Panc1 (cell line): ENCODE results near the gene LCE6A. TPM values are rescaled to one million over a fixed set of nuclear protein-coding genes. Genes with fewer than 3 reads are reported as not detected.

Source experiments
- ATAC-seq: fragments of 200-7000 bp; cut with Tn5 transposase; 2 replicates; pipeline ENCODE4 v1.9.1; 2020; ENCODE audit warnings: mild to moderate bottlenecking, moderate library complexity
- BruUV-seq: library from RNA; stranded (reverse); fragments of 400-500 nt; replicated peaks from 2 replicates; lab custom pipeline; 2021; lab: Mats Ljungman, UMichigan
- CTCF ChIA-PET: fragments of 300-600 bp; sonication (Branson Sonifier 250); formaldehyde crosslinking; loops from one replicate; lab custom pipeline; 2022; ENCODE audit warnings: antibody characterized with exemption; lab: Charles Lee
- POLR2A ChIA-PET: fragments of 300-600 bp; sonication (Branson Sonifier 250); formaldehyde crosslinking; loops from one replicate; lab custom pipeline; 2022; ENCODE audit warnings: antibody characterized with exemption; lab: Charles Lee
- DNase-seq: peaks from one replicate; pipeline ENCODE4 v3.0.0-alpha.2; 2010; ENCODE audit warnings: low read depth, low spot score
- H3K27ac ChIP-seq: 2 replicates; pipeline ENCODE4 v1.5.1; 2011; ENCODE audit warnings: mild to moderate bottlenecking, low read length, inconsistent platforms
- H3K27me3 ChIP-seq: fragments of 200-500 bp; sonication (Bioruptor generic); 2 replicates; pipeline ENCODE4 v1.6.0; 2014; ENCODE audit warnings: low read length, inconsistent platforms; ENCODE audit not compliant: control insufficient read depth, insufficient read depth
- H3K36me3 ChIP-seq: fragments of 200-500 bp; sonication (Bioruptor generic); 2 replicates; pipeline ENCODE4 v1.5.1; 2014; ENCODE audit warnings: inconsistent platforms, mild to moderate bottlenecking, low read length, moderate library complexity; ENCODE audit not compliant: control insufficient read depth, insufficient read depth
- H3K4me1 ChIP-seq: 2 replicates; pipeline ENCODE4 v1.5.1; 2011; ENCODE audit warnings: inconsistent platforms, mild to moderate bottlenecking, low read length, moderate library complexity; ENCODE audit not compliant: control insufficient read depth, insufficient read depth
- H3K4me3 ChIP-seq, 2 experiments: 2 replicates each; pipeline ENCODE4 v1.5.1; 2011 to 2012; ENCODE audit warnings: low read depth in 2 of 2, low read length in 2 of 2, mild to moderate bottlenecking in 2 of 2, inconsistent platforms in 1 of 2, moderate library complexity in 1 of 2
- H3K9me3 ChIP-seq: fragments of 200-500 bp; sonication (Bioruptor generic); 2 replicates; pipeline ENCODE4 v1.5.1; 2014; ENCODE audit warnings: low read depth, mild to moderate bottlenecking, inconsistent platforms, low read length, moderate library complexity; ENCODE audit not compliant: control insufficient read depth, insufficient read depth
- POLR2AphosphoS5 ChIP-seq: IDR thresholded peaks from 2 replicates; pipeline ENCODE4 v1.6.1; 2012; ENCODE audit warnings: mild to moderate bottlenecking, low read depth, low read length, moderate library complexity
- SIN3A ChIP-seq: IDR thresholded peaks from 2 replicates; pipeline ENCODE4 v1.6.1; 2012; ENCODE audit warnings: low read depth, mild to moderate bottlenecking, low read length, moderate library complexity, borderline replicate concordance; ENCODE audit not compliant: insufficient read depth
- TCF7L2 ChIP-seq: IDR thresholded peaks from 2 replicates; pipeline ENCODE4 v1.6.1; 2011; ENCODE audit warnings: mild to moderate bottlenecking, low read depth, low read length, inconsistent platforms
- in situ Hi-C: cut with HindIII; loops from 2 replicates; pipeline ENCODE4 v1.10.0; 2016; ENCODE audit warnings: low sequenced_read_pairs, low pct_unique_long_range_greater_than_20kb
- intact Hi-C: fragments of 100-400 bp; cut with micrococcal nuclease; formaldehyde crosslinking; loops from one replicate; pipeline ENCODE4 v1.10.0; 2022; ENCODE audit not compliant: unreplicated experiment
- total RNA-seq: library from RNA; stranded (reverse); gene quantifications from one replicate; pipeline ENCODE4 v1.2.1, GENCODE V29; 2021; ENCODE audit not compliant: unreplicated experiment
- TF ChIP-seq, protein P1 (sequence below), 2 experiments: IDR thresholded peaks; 2 replicates each; pipeline ENCODE4 v1.6.1; 2011 to 2012; ENCODE audit warnings: low read depth in 2 of 2, control low read depth in 1 of 2, low read length in 1 of 2, mild to moderate bottlenecking in 1 of 2, moderate library complexity in 1 of 2; ENCODE audit not compliant: insufficient read depth in 1 of 2
- TF ChIP-seq, protein P2 (sequence below): fragments of 450-650 bp; IDR thresholded peaks from 2 replicates; pipeline ENCODE4 v1.5.1; 2017; ENCODE audit warnings: mild to moderate bottlenecking

LCE6A gene
- total RNA-seq, 1 experiment from 2014 or later, result not detected

DNA sequence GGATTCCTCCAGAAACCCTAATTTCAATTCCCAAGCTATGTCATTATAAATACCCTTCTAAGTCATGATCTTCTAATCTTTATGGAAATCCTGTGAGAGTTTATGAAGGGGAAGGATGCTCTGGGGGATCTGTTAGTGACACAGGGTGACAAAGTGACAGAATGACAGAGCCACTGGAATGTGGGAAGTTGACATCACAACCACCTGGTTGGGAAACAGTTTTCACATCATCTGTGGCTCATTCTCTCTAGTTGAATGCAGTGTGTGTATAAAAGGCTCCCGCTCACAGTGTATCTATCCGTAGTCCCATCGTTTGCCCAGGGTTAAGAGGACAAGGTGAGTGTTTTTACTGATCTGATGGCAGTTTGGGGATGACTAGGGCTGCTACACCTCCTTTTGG, 17.0 kb downstream of the LCE6A start, which contains the start of gene LCE7A:
Gene LCE7A (plus strand): TSS at position 301 of the 400 bp plus-strand sequence. CDS start 702 bp downstream, outside the sequence.
- in situ Hi-C loops (no loop called here), intact Hi-C loops (no loop called here)
- H3K27ac ChIP-seq, result no peak within 1 kb of the TSS
- H3K36me3 ChIP-seq, result no peaks in the 10 kb centered on the region
- peaks cover 2% of the 10 kb centered on the region; the same call in 1 of the 2 replicates for H3K27me3 ChIP-seq
- POLR2A ChIA-PET, result no interaction called here
- CTCF ChIA-PET, result interaction anchor here (0.6 kb wide), 1 partner anchor 59 kb away, joined by 9 read pairs; no protein-coding TSS in a partner anchor
- H3K4me3 ChIP-seq, result no peak within 1 kb of the TSS
- H3K4me1 ChIP-seq, result no peaks in the 10 kb centered on the region
- TF ChIP-seq, protein P1, sequence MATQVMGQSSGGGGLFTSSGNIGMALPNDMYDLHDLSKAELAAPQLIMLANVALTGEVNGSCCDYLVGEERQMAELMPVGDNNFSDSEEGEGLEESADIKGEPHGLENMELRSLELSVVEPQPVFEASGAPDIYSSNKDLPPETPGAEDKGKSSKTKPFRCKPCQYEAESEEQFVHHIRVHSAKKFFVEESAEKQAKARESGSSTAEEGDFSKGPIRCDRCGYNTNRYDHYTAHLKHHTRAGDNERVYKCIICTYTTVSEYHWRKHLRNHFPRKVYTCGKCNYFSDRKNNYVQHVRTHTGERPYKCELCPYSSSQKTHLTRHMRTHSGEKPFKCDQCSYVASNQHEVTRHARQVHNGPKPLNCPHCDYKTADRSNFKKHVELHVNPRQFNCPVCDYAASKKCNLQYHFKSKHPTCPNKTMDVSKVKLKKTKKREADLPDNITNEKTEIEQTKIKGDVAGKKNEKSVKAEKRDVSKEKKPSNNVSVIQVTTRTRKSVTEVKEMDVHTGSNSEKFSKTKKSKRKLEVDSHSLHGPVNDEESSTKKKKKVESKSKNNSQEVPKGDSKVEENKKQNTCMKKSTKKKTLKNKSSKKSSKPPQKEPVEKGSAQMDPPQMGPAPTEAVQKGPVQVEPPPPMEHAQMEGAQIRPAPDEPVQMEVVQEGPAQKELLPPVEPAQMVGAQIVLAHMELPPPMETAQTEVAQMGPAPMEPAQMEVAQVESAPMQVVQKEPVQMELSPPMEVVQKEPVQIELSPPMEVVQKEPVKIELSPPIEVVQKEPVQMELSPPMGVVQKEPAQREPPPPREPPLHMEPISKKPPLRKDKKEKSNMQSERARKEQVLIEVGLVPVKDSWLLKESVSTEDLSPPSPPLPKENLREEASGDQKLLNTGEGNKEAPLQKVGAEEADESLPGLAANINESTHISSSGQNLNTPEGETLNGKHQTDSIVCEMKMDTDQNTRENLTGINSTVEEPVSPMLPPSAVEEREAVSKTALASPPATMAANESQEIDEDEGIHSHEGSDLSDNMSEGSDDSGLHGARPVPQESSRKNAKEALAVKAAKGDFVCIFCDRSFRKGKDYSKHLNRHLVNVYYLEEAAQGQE (IDR thresholded peaks at IDR 0.05; ENCODE audit: insufficient read depth in 1 of 2, low read depth in 2 of 2, low read length in 1 of 2), result no peak
- TF ChIP-seq POLR2AphosphoS5, result no peak
- TF ChIP-seq, protein P2, sequence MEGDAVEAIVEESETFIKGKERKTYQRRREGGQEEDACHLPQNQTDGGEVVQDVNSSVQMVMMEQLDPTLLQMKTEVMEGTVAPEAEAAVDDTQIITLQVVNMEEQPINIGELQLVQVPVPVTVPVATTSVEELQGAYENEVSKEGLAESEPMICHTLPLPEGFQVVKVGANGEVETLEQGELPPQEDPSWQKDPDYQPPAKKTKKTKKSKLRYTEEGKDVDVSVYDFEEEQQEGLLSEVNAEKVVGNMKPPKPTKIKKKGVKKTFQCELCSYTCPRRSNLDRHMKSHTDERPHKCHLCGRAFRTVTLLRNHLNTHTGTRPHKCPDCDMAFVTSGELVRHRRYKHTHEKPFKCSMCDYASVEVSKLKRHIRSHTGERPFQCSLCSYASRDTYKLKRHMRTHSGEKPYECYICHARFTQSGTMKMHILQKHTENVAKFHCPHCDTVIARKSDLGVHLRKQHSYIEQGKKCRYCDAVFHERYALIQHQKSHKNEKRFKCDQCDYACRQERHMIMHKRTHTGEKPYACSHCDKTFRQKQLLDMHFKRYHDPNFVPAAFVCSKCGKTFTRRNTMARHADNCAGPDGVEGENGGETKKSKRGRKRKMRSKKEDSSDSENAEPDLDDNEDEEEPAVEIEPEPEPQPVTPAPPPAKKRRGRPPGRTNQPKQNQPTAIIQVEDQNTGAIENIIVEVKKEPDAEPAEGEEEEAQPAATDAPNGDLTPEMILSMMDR, result no peak
- TF ChIP-seq SIN3A, result no peak
- TF ChIP-seq TCF7L2, result no peak
- no peak for ATAC-seq
- H3K9me3 ChIP-seq, result no peaks in the 10 kb centered on the region
- no peak for DNase-seq
- BruUV-seq, result no TSS peak

DNA sequence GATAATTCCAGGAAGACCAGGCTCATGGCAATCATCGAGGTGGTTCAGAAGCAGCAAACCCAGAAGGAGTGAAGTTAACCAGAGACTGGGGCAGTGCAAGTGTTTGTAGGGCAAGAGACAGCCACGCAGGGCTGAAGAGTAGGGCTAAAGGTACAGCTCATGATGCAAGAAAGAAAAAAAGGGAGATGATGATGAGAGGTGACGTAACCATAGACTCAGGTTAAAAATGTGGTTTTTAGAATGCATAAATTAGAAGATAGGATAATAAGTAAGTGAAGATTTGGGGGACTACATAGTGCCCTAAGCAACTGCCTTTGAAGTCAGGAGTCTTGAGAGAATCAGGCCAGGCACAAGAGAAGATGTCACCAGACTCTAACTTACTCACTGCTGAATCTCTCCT, 17.5 kb downstream of the LCE6A start:
- BruUV-seq, result no TSS peak
- Histone ChIP-seq H3K27me3 (peaks cover 2% of the 10 kb centered on the region; the same call in 1 of the 2 replicates), H3K9me3 (no peaks in the 10 kb centered on the region), H3K27ac (no peak overlapping the region), H3K4me3 (no peak overlapping the region), H3K4me1 (no peaks in the 10 kb centered on the region), H3K36me3 (no peaks in the 10 kb centered on the region)
- CTCF ChIA-PET, result no interaction called here
- ATAC-seq (no peak), DNase-seq (no peak)
- in situ Hi-C loops, result no loop called here
- intact Hi-C loops, result no loop called here
- POLR2A ChIA-PET, result no interaction called here
- TF ChIP-seq SIN3A (no peak), POLR2AphosphoS5 (no peak), TCF7L2 (no peak)
- TF ChIP-seq, protein P1 (IDR thresholded peaks at IDR 0.05; ENCODE audit: insufficient read depth in 1 of 2, low read depth in 2 of 2, low read length in 1 of 2), result no peak
- TF ChIP-seq, protein P2, result no peak
